NCI-H128 (cell line): Measurements from ENCODE around the gene PHAF1.

Experiments
- DNase-seq: peaks from one replicate; lab custom pipeline; 2025; ENCODE audit not compliant: unreplicated experiment; lab: John Stamatoyannopoulos, UW

PHAF1 gene

GRCh38 chr16:67191995-67192681, 82.4 kb downstream of the PHAF1 start, which contains the start of gene E2F4:
Gene E2F4 (plus strand): TSS chr16:67192155. CDS start chr16:67192228, 73 bp downstream.
- peak; percentile 43 for DNase-seq

DNA sequence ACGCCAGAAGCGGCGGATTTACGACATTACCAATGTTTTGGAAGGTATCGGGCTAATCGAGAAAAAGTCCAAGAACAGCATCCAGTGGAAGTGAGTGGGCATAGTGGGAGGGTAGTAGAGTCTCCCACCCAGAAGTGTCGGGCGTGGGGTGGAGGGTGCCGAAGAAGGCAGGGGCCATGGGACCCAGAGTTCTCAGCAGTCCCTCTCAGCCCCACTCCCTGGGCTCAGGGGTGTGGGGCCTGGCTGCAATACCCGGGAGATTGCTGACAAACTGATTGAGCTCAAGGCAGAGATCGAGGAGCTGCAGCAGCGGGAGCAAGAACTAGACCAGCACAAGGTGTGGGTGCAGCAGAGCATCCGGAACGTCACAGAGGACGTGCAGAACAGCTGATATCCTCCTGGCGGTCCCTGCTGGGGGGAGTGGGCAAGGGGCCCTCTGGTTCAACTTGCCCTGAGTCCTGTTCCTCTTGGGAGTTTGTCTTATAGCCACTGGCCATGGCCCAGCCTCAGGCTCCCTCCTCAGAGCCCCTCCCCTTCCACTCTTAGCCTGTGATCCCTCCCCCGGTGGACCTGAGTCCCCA, 83.1 kb downstream of the PHAF1 start:
- no peak for DNase-seq

- no peak for DNase-seq
These were observed 83.8 kb downstream of the PHAF1 start for GRCh38 chr16:67193536-67193935.

DNA sequence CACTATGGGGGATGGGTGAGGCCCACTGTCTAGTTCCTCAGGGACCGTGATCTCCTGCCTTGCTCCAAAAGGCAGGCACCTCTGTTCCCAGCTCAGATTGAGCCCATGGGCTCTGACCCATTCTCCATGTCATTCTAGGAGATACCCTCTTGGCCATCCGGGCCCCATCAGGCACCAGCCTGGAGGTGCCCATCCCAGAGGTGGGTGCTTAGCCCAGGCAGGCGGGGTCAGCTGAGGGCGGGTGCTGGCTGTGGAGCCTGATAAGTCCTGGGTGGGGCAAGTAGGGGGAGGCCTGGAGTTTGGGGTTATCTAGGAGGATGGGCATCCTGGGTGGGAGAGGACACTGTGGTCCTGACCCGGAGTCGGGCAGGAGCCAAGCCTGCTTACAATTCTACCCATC, 84.5 kb downstream of the PHAF1 start:
- DNase-seq = no peak

DNA sequence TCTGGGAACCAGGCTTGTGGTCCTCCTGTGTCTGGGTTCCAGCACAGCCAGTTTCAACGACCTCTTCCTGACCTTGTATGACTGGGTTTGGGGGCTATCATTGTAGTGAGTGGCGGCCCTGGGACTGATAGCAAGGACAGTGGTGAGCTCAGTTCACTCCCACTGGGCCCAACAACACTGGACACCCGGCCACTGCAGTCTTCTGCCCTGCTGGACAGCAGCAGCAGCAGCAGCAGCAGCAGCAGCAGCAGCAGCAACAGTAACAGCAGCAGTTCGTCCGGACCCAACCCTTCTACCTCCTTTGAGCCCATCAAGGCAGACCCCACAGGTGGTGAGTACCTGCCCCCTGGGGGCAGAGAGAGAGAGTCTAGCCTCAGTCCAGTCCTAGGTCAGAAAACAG, 85.9 kb downstream of the PHAF1 start:
- DNase-seq = no peak

DNA sequence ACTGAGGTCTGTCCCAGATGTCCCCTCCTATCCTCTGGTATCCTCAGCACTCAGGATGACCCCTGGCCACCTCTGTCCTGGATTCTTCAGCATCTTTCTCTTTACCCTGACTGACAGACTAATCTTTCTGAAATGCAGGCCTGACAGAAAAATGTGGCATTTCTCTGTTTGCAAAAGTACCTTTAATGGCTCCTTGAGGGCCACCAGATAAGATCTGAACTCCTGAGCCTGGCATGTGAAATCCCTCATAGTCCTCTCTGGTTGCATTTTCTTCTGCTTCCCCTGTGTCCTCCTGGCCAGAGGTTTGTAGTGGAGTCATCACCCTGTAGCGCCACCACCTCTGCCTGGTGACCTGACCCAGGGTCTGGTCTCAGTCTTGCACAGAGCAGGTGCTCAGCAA, 87.1 kb downstream of the PHAF1 start:
- no peak for DNase-seq

DNA sequence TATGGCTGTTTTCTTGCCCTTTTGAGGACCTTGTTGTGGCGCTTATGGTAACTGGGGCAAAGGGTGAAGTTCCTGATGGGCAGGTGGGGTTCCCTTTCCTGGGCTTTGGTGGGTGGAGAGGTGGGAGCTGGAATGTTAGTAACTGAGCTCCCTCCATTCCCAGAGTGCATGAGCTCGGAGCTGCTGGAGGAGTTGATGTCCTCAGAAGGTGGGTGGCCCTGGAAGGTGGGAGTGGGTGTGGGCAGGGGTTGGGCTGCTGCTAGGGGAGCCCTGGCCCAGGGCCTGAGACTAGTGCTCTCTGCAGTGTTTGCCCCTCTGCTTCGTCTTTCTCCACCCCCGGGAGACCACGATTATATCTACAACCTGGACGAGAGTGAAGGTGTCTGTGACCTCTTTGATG, 88.0 kb downstream of the PHAF1 start:
- no peak for DNase-seq
